DMS53 treated with DMSO at 0.1 percent for 48 hours (cell line): ENCODE data around the gene RGS7.
"Not testable (repeated sequence)": the region's sequence is repeated elsewhere in the genome, so short reads cannot be mapped to it uniquely, and the experiment has no call there.

ENCODE experiments used
- DNase-seq: peaks from one replicate; lab custom pipeline; 2025; ENCODE audit not compliant: unreplicated experiment; lab: John Stamatoyannopoulos, UW

RGS7 gene

GRCh38 chr1:241274693-241275092, 82.3 kb downstream of the RGS7 start:
- no peak for DNase-seq

- DNase-seq = no peak
Observed at GRCh38 chr1:241272828-241273227, 84.2 kb downstream of the RGS7 start.

DNA sequence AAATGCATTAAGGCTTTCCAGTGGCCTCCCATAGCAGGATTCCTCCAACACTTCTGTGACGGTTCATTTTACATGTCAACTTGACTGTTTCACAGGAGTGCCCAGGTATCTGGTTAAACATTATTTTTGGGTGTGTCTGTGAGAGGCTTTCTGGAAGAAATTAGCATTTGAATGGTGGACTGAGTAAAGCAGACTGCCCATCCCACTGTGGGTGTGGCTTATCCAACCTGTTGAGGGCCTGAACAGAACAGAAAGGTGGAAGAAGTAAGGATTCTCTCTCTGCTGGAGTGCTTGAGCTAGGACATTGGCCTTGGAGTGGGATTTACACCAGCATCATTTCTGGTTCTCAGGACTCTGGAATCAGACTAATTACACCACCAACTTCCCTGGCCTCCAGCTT, 85.6 kb downstream of the RGS7 start:
- no peak for DNase-seq

- no peak for DNase-seq
Observed at GRCh38 chr1:241270016-241270415, 87.0 kb downstream of the RGS7 start.

GRCh38 chr1:241269116-241269515, 87.9 kb downstream of the RGS7 start:
- no peak for DNase-seq

DNA sequence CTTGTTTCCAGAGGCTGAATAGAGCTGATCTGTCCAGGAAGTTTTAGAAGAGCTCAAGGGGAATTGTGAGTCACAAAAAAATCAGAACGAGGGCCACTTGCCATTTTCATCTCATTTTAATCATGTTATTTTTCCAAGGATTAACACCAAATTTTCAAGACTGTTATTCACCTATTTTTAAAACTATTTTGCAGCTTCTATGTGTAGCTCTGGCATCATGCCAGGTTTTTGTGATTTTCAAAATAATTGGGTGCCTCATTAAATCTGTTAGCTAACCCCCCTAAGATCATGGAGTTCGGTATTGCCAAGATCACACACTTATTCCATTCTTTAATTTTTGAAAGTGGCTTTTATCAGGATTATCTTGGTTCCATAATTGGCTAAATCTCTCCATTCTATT, 90.9 kb downstream of the RGS7 start:
- no peak for DNase-seq

DNA sequence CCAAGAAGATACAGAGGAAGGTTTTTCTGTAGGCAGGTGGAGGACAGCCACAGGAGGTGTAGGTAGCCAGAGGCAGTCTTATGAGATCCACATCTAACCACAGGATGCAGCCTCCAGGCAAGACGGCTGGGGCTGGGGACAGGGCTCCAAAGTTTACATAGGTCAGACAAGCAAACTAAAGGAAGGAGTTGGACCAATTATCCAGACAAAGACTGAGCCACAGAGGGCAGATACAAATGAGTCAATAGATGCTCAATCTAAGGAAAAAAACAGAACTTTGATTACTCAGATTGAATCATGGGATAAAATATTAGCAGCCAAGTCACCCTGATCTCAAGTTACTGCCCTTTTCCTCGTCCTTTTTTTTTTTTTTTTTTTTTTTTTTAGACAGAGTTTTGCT, 91.6 kb downstream of the RGS7 start:
- DNase-seq = no peak

DNA sequence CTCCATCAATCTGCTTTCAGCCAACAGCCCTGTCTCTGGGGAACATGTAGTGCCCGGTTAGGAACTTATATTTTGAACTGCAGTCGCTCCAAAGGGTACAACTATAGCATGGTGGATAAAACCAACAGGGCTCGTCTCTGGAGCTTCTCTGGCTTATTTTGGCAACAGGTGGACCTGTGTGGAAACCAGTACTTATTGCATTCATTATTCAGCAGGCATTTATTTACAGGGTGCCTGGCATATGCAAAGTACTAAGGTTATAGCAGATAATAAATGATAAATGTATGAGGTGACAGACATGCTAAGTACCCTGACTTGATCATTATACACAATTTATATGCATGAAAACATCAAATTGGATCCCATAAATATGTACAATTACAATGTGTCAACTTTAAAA, 93.7 kb downstream of the RGS7 start:
- no peak for DNase-seq

- DNase-seq = no peak
Observed at GRCh38 chr1:241253471-241253870, 103.5 kb downstream of the RGS7 start.

DNA sequence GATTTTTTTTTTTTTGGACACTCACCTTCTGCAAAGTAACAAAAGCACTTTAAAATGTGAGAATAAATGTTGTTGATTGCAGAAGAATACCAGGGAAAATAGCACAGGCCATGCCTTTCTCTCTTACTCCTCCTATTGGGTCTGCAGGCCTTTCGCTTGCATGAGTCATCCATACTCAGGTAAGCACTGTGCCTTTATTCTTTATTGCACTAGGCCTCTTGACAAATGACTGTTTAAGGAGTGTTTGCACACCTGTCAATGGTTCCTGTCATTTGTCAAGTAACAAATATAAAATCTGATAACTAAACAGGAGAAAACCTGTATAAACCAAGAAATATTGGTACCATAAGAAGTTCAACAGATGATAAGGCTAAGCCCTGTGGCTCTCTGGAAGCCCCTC, 106.5 kb downstream of the RGS7 start:
- peak; percentile 99 for DNase-seq

DNA sequence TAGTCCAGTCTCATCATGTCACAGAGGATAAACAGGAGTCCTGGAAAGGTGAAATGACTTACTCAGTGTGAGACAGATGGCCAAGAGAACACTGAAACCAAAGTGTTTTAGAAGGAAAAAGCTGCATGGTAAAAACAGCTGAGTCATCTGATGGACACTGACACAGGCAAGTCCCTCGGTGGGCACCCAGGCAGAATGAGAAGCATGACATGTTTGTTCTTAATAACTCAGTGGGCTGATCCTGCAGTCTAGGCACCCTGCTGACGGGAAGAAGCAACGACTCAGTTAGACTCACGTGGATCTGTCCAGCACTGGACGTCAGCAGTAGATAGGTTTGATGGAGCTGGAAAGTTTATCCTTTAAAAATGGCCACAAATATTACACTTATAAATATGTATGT, 116.9 kb downstream of the RGS7 start:
- DNase-seq = no peak

DNA sequence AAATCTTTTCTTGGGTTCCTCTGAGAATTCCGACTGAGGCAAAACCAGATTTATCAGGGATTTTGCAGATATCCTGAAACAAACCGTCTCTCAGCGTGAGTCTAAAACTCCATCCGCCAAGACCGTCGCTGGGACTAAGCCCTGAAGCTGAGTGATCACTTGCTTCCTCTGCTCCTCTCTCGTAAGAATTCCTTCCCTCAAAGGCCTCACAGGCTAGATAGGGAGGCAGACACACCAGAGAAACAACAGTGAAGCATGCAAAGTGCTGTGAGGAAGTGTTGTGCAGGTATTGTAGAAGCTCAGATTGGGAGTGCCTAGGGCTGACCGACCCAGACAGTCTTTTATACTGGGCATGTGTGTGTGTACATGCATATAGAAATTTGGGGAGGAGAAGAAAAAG, 119.1 kb downstream of the RGS7 start:
- DNase-seq = no peak

- no peak for DNase-seq
Observed at GRCh38 chr1:241235256-241235897, 121.6 kb downstream of the RGS7 start.

DNA sequence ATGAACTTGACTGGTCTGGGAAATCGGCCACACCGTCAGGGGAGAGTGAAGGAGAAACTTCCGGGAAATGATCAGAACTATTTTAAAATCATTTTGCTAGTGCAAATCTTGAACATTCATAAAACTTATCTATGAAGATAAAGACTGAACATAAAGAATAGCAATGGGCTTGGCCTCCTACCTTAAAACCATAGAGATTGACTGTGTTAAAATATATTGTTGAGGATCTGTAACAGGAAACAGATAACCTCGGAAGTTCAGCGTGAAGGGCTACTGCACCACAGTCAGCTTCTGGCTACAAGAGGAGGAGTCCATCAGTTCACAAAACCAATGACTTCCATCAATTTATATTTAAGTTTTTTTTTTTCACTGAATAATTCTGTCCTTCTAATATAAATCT, 127.3 kb downstream of the RGS7 start:
- DNase-seq = no peak

GRCh38 chr1:241229216-241229615, 127.8 kb downstream of the RGS7 start:
- DNase-seq = no peak

DNA sequence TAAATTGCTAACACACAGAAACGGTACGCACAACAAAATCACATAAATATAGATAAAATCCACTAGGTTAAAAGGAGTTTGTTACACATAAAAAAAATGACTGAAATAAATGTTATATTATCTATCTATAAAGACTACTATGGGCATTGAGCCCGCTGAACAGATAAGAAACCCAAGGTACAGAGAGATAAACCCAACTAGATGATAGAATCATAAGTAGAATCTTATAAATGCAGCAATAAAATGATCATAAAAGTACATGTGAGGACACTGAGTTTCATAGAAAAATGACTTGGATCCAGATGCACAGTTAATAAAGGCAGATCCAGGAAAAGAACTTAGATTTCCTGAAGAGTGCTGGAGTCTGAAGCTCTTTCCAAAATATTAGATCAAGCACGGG, 128.7 kb downstream of the RGS7 start:
- DNase-seq = no peak

DNA sequence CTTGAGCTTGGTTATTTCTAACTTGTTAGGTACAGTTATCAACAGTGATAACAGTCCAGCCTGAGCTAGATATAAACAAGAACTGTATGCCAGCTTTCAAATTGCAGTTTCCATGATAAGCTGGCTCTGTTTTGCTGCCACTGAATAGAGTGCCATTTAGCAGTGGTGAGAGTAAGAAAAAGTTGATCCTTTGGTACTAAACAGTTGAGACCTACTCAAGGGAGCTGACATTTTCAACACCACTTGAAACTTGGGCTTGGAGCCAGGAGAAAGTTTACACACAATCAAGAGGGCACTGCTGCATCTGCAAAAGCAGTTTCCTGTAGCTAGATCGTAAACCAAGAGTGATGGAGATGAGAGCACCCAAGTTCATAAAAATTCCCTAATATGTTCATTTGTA, 131.3 kb downstream of the RGS7 start:
- DNase-seq = peak; percentile 50

- DNase-seq = not testable (repeated sequence)
Observed at GRCh38 chr1:241224189-241224588, 132.8 kb downstream of the RGS7 start.

DNA sequence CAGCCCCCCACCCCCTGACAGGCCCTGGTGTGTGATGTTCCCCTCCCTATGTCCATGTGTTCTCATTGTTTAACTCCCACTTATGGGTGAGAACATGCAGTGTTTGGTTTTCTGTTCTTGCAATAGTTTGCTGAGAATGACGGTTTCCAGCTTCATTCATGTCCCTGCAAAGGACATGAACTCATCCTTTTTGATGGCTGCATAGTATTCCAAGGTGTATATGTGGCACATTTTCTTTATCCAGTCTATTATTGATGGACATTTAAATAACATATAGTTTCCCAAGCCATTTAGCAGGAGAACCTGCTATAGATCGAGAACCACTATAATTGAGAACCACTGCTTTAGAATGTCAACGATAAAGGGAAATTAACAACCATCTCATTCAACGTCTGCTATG, 134.2 kb downstream of the RGS7 start:
- DNase-seq = not testable (repeated sequence)

- DNase-seq = no peak
Observed at GRCh38 chr1:241221319-241221718, 135.7 kb downstream of the RGS7 start.

GRCh38 chr1:241220913-241221312, 136.1 kb downstream of the RGS7 start:
- not testable (repeated sequence) for DNase-seq

DNA sequence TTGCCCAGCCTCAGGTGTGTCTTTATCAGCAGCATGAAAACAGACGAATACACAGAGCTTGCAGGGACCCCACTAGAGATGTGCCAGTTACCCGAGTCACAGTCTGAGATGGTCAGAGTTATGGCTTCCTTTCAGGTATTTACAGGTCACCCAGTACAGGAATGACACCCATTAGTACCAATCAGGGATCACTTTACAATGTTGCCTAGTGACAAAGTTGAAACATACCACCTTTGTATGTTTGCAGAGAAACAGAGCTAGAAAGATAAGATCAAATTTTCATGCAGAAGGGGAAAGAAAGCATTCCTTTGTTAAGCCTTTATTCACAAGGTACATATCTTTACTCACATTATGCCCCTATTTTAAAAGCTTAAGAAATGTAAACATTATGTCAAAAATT, 137.6 kb downstream of the RGS7 start:
- no peak for DNase-seq

- no peak for DNase-seq
Observed at GRCh38 chr1:241217516-241217915, 139.5 kb downstream of the RGS7 start.

DNA sequence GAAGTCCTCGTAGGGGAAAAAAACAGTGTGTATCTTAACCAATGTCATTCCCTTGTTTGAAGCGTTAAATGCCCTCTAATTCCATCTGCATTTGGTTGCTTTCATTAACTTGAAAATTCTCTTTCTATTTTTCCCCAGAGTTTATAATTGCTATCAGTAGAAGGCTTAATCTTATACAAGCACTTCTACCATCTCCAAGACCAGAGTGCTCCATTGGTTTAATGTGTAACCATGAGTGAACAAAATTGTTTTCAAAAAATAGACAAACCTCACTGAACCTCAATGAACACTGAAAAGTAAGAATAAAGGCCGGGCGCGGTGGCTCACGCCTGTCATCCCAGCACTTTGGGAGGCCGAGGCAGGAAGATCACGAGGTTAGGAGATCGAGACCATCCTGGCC, 141.3 kb downstream of the RGS7 start:
- no peak for DNase-seq
